AG04450 (cell line): Measurements from ENCODE around the gene TGM1. TPM values are rescaled to one million over a fixed set of nuclear protein-coding genes. Genes with fewer than 3 reads are reported as not detected.

Experiments
- CTCF ChIA-PET: fragments of 300-600, 350-600 bp; formaldehyde crosslinking; extraction: SDS; loops from one replicate; lab custom pipeline; 2022; ENCODE audit warnings: antibody characterized with exemption, inconsistent platforms; lab: Charles Lee
- POLR2A ChIA-PET: fragments of 350-600 bp; formaldehyde crosslinking; extraction: SDS; loops from one replicate; lab custom pipeline; 2021; ENCODE audit warnings: antibody characterized with exemption, inconsistent platforms; lab: Yijun Ruan, JAX
- DNase-seq: peaks from one replicate; pipeline ENCODE4 v3.0.0-alpha.2; 2011; ENCODE audit warnings: low read depth, low spot score
- H3K27ac ChIP-seq: one replicate; pipeline ENCODE4 v1.5.1; 2012; ENCODE audit warnings: low read depth, low read length, control low read depth
- H3K27me3 ChIP-seq: one replicate; pipeline ENCODE4 v1.6.0; 2012; ENCODE audit warnings: low read length; ENCODE audit not compliant: control insufficient read depth, insufficient read depth
- H3K4me3 ChIP-seq: 2 replicates; pipeline ENCODE4 v1.5.1; 2011; ENCODE audit warnings: mild to moderate bottlenecking, low read depth, low read length, control low read depth
- H3K9me3 ChIP-seq: 2 replicates; pipeline ENCODE4 v1.5.1; 2012; ENCODE audit warnings: low read length; ENCODE audit not compliant: control insufficient read depth, insufficient read depth
- CTCF ChIP-seq: IDR thresholded peaks from 2 replicates; pipeline ENCODE4 v1.5.1; 2011; ENCODE audit warnings: low read depth, low read length, control low read depth, inconsistent platforms
- polyA plus RNA-seq: library from polyadenylated mRNA; depleted of rRNA; stranded (reverse); fragments of >200 nt; gene quantifications from 2 replicates; pipeline ENCODE4 v1.2.3, GENCODE V29; 2011

TGM1 gene
- polyA plus RNA-seq, 1 experiment = 0.97 TPM

DNA sequence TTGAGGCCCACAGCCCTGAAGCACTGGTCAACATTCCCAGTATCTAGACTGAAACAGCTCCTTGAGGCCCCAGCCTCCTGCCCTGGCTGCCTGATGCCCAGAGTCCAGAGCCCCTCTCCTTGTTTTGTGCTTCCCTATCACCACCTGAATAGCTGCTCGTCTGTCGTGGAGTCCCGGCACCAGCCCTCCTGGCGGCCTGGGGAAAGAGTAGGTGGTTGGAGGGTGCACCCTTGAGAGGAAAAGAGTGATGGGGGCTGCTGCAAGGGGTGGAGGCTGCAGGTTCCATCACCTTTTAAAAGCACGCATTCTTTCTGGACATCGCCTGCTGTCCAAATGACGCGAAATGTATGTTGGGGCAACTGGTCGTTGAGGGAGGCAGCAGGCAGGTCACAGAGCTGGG lies 5.2 kb upstream of the TGM1 start:
- no peak for TF ChIP-seq CTCF
- Histone ChIP-seq H3K4me3 (no peak overlapping the region), H3K9me3 (no peaks in the 10 kb centered on the region), H3K27ac (no peak overlapping the region), H3K27me3 (no peaks in the 10 kb centered on the region)
- CTCF ChIA-PET = interaction anchor here (2.1 kb wide), 1 partner anchor 178 kb away, joined by 4 read pairs; no protein-coding TSS in a partner anchor
- POLR2A ChIA-PET = interaction anchor here (3.6 kb wide), 1 partner anchor 26 kb away, joined by 50 read pairs; the partner anchor contains the start of gene TINF2
- DNase-seq = no peak

GRCh38 chr14:24267516-24267915 lies 4.5 kb upstream of the TGM1 start:
- Histone ChIP-seq H3K27me3 (no peaks in the 10 kb centered on the region), H3K9me3 (no peaks in the 10 kb centered on the region), H3K27ac (no peak overlapping the region), H3K4me3 (no peak overlapping the region)
- ChIA-PET POLR2A (no interaction called here), CTCF (interaction anchor here (2.1 kb wide), 1 partner anchor 177 kb away, joined by 4 read pairs; no protein-coding TSS in a partner anchor)
- no peak for DNase-seq
- no peak for TF ChIP-seq CTCF

GRCh38 chr14:24266344-24267244 lies 3.6 kb upstream of the TGM1 start:
- CTCF ChIA-PET = no interaction called here
- Histone ChIP-seq H3K27me3 (no peaks in the 10 kb centered on the region), H3K9me3 (no peaks in the 10 kb centered on the region), H3K4me3 (no peak overlapping the region), H3K27ac (no peak overlapping the region)
- no peak for DNase-seq
- POLR2A ChIA-PET = no interaction called here
- TF ChIP-seq CTCF = no peak

DNA sequence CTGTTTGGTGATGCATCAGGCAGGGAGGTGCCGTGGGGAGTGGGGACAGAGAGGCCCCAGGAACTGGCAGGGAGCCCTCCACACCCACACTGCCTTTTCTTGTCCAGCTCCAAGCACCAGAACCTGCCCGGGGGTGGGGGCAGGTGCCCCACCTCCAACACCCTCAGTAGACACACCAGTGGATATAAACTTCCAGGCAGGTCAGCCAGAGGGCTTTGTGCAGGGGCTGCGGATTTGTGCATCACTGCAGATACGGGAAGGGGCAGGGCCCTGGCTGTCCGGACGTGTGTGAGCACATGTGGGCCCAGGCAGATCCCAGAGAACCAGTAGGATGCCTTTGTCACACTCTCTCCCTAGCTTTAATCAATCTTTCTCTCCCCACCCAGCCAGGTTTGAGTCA lies 1.3 kb upstream of the TGM1 start:
- no peak overlapping the region for H3K4me3 ChIP-seq
- POLR2A ChIA-PET = interaction anchor here (0.7 to 1.8 kb wide), 2 partner anchors 22 to 123 kb away, joined by 3 to 4 read pairs; partner anchors contain the start of genes EMC9 and TINF2
- no peak for DNase-seq
- no peaks in the 10 kb centered on the region for H3K9me3 ChIP-seq
- CTCF ChIA-PET = interaction anchor here (0.6 kb wide), 1 partner anchor 28 kb away, joined by 3 read pairs; no protein-coding TSS in a partner anchor
- no peak overlapping the region for H3K27ac ChIP-seq
- no peak for TF ChIP-seq CTCF
- H3K27me3 ChIP-seq = no peaks in the 10 kb centered on the region

- H3K4me3 ChIP-seq = no peak overlapping the region
- no peak overlapping the region for H3K27ac ChIP-seq
- CTCF ChIA-PET = interaction anchor here (1.4 kb wide), 1 partner anchor 168 kb away, joined by 3 read pairs; no protein-coding TSS in a partner anchor
- H3K27me3 ChIP-seq = no peaks in the 10 kb centered on the region
- H3K9me3 ChIP-seq = no peaks in the 10 kb centered on the region
- TF ChIP-seq CTCF = no peak
- DNase-seq = no peak
- POLR2A ChIA-PET = interaction anchor here (1.8 kb wide), 1 partner anchor 21 kb away, joined by 4 read pairs; the partner anchor contains the start of gene TINF2
Measured at GRCh38 chr14:24263848-24264247, 871 bp upstream of the TGM1 start.
